GM18909 (cell line): ENCODE measurements around the gene CSNK1E.

Source experiments
- ATAC-seq: cut with Tn5 transposase; IDR thresholded peaks from one replicate; pipeline ENCODE4 v1.9.1; 2021; ENCODE audit warnings: mild to moderate bottlenecking; ENCODE audit not compliant: unreplicated experiment, poor library complexity

Gene CSNK1E

DNA sequence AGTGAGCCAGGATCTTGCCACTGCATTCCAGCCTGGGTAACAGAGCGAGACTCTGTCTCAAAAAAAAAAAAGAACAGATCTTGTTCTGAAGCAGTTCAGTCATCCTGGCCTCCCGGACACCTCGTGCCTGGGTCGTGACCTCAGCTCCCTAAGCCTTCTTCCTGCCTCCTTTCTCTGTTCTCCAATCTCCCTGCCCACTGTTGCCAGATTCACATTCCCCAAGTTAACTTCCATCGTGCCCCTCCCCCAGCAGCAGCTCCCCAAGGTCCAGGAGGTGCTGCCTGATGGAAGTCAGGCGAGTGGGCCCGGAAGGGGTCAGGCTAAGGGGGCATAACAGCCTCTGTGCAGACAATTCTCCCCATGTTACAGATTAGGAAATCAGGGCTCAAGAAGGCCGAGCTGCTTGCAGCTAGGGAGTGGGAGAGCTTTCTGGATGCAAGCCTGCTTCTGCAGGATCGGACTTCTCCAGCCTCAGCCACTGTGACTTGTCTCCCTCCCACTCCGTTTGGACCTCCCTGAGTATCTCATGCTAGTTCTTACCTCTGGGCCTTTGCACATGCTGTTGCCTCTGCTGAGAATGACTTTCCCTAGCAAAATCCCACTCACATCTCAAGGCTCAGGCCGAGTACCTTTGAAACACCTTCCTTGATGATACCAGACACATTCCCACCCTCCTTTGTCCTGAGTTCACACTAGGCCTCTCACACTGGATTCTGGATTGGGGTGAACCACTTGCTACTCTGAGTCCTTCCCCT lies 30.1 kb downstream of the CSNK1E start:
- ATAC-seq = no peak

DNA sequence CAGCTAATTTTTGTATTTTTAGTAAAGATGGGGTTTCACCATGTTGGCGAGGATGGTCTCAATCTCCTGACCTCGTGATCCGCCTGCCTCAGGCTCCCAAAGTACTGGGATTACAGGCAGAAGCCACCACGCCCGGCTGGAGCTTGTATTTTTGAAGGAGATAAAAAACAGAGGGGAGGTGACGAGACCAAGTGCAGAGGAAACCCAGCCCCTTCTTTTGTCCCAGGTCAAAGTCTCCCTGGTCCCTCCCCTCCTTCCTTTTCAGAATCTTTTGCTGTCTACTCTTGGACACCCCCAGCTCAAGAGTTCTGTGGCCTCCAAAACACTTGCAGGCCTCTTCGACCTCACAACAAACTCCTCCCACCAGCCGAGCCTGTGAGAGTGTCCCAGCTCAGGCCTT lies 32.2 kb downstream of the CSNK1E start:
- ATAC-seq = no peak

DNA sequence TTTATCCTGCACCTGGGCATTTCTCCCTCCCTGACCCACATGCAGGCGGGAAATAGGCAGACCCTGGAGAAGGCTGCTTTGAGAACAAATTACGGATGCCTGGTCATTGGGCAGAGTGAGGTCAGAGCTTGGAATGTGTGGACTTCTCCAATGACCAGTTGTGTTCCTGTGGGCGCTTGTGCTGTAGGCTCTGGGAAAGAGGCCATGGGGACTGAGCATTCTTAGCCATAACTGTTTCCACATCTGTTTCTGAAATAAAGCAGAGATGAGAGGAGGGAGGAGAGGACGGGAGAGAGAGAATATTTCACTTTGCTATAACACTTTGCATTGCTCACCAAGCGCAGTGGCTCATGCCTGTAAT lies 33.2 kb downstream of the CSNK1E start:
- no peak for ATAC-seq

GRCh38 chr22:38282397-38282796 lies 34.8 kb downstream of the CSNK1E start:
- ATAC-seq = no peak

DNA sequence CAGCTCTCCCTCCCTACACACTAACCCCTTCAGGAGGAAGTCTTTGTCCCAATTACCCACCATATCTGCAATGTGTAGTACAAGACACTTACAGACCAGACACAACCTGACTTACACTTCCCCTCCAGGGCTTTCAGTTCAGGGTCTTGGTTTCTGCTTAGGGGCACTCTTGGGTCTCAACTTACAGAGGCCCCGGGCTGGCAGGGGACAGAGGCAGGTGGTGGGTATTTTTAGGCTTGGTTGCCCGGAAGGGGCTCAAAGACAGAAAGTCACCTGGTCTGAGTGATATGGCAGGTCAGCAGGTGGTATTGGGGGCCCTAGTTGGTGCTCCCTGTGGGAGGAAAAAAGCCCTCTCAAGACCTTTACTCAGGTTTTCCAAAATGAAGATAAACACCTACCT lies 41.1 kb downstream of the CSNK1E start:
- no peak for ATAC-seq

DNA sequence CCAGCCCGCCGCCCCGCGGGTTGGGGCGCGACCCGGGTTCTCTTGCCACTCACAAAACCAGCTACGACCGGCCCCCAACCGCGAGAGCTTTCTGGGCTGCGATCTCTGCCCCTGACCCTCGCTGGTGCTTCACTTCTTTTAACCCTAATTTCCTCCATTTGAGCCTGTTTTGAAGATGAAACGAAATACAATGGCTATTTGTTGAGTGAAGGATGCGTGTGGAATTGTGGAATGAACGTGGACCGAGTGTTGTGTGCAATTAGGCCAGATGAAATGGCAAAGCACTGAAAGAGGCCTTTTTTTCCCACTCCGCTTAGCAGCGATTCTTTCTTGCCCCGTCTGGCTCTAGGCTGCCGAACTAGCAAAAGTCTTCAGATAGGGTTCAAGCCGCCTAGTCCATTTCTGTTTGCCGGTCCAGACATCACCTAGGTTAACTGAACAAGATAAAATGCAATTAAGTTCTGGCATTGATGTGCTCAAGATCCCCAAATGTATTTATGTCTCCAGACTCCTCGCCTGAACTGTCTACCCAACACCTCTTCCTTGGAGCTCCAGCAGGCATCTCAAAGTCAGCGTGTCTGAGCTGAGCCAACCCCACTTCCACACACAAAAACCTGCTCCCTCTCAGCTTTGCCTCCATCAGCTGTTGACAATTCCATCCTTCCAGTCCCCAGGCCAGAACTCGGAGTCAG lies 44.0 kb downstream of the CSNK1E start:
- no peak for ATAC-seq

GRCh38 chr22:38272373-38273134 lies 44.7 kb downstream of the CSNK1E start, which contains the start of gene TMEM184B:
TSS of gene TMEM184B (minus strand) at chr22:38273010. CDS start at chr22:38247961, 25,049 bp downstream.
- peak; percentile 74 for ATAC-seq

- ATAC-seq = peak; percentile 10
These were observed 45.3 kb downstream of the CSNK1E start for GRCh38 chr22:38271927-38272372.

GRCh38 chr22:38271101-38271500 lies 46.1 kb downstream of the CSNK1E start:
- no peak for ATAC-seq

- no peak for ATAC-seq
These were observed 46.9 kb downstream of the CSNK1E start for GRCh38 chr22:38270091-38270992.

- ATAC-seq = no peak
These were observed 47.8 kb downstream of the CSNK1E start for GRCh38 chr22:38269466-38269865.

DNA sequence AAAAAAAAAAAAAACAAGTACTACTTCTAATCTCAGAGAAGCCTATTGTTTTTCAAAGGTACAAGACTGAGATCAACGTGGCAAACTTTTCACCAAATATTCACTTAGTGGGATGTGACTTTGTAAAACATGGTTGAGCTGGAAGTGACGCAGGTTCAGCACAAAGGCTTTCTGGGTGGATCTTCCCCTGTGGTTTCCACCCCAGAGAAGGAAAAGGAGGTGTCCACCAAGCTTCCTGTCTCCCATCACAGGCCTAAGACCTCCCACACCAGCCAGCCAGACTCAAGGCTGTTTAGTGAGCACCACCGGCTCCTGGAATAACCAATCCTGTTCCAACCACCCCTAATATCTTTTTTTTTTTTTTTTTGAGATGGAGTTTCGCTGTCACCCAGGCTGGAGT lies 50.1 kb downstream of the CSNK1E start:
- ATAC-seq = no peak

DNA sequence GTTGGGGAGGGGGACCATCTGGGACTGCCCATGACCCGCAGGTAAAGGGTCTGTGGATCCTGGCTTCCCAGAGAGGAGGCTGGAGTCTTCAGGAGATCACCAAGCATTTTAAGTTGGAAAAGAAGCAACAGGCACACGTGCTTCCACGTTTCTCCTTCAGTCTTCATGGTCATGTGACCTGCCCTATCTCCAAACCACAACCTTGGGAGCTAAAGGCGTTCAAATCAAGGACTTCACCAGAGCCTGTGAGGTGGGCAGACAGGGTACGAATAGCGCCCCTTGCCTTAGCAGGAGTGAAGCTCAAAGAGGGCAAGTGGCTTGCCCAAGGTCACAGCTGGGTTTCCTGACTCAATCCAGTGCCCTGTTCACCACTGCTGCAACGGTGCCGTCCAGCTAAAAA lies 51.1 kb downstream of the CSNK1E start:
- ATAC-seq = no peak

DNA sequence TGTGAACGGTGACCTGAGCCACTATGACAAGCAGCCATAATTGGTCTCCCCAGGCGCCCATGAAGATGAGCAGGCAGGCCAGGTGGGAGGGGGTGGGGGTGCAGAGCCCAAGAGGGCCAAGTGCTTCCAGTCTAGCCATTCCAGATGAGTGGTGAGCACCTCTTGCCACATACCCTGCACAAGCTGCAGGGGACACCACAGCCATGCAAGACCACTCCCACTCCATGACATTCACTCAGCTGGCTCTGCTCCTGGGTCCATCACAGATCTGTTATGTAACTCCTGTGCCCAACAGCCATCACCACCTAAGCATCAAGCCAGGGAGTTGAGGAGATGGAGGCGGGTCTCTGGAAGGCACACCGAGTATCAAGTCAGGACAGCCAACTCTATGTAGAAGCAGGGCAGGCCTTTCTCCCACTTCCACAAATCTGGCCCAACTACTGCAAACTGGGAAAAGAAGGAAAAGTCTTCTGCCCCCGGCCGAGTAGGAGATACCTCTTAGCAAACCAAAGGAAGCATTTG lies 52.9 kb downstream of the CSNK1E start:
- ATAC-seq = no peak

- ATAC-seq = no peak
These were observed 55.0 kb downstream of the CSNK1E start for GRCh38 chr22:38262051-38262795.

DNA sequence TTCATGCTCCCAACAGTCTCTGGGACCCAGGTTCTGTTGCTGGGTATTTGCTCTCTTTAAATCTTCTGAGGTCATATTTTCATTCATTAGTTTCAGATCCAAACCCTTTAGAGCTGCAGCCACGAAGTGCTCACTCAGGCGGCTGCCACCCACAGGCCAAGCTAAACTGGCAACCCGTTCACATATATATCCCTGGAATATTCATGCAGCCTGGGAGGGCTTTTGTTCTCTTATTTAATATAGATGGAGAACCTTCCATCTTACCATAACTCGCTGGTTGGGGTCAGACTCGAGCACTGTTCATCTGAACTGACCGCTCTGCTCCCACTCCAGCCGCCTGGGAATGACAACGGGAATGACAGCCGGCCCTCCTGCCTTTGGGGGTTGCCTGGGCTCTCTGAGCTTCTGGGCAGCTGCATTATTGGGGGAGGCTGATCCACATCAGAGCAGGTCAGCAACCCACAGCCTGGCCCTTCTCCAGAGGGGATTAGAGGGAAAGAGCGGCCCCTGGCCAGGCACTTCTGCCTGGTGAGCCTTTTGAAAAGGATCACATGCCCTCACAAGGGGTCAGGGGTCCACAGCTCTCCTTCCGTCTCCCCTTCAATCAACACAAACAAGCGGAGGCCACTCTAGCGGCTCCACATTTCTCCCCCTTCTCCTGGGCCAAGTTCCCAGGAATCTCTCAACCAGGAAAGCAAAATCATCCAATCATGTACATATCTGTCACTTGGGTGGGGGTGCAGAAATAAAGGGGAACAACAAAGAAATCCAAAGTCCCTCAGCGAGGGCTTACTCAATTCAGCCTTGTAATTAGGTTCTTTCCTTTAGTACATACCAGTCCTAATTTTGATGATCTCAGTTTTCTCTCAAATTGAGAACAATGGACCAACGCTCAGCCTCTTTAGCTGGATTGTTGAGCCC lies 56.2 kb downstream of the CSNK1E start:
- ATAC-seq = no peak

DNA sequence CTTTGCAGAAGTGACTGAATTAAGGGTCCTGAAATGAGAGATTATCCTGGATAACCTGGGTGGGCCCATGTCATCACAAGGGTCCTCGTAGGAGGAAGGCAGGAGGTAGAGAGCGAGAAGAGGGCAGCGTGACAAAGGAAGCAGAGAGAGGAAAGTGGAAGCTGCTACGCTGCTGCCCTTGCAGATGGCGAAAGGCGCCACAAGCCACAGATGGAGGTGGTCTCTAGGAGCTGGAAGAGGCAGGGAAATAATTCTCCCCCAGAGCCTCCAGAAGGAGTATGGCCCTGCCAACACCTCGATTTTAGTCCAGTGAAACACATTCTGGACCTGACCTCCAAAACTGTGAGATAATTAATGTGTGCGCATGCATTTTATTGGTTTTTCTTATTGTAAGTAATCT lies 57.9 kb downstream of the CSNK1E start:
- ATAC-seq = no peak

DNA sequence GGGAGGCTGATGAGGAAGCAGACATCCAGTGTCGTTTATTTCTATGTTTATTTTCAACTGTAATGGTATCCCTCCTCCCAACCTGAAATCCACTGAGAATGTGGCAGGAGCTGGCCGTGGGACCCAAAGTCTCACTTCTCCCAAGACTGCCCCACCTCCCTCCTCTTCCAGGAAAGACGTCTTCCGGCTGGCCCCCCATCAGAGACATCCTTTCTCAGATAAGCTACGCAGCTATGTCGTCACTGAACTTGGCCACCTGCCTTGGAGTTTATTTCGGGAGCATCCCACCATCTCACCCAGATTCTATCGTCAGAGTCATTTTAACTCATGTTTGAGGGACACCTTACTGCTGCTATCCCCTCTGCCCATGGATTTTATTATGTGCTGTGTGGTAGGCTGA lies 58.3 kb downstream of the CSNK1E start:
- no peak for ATAC-seq
